GM06990 (cell line): ENCODE data around the gene TUBB4B.
"Not testable (repeated sequence)": the region's sequence is repeated elsewhere in the genome, so short reads cannot be mapped to it uniquely, and the experiment has no call there.

Source experiments
- DNase-seq: peaks from one replicate; pipeline ENCODE4 v3.0.0-alpha.2; 2011; ENCODE audit not compliant: insufficient read length; ENCODE audit errors: extremely low read depth
- H3K27me3 ChIP-seq: replicated peaks from 2 replicates; pipeline ENCODE4 v1.6.0; 2011; ENCODE audit warnings: low read length; ENCODE audit not compliant: control insufficient read depth, insufficient read depth
- H3K36me3 ChIP-seq: 2 replicates; pipeline ENCODE4 v1.5.1; 2011; ENCODE audit warnings: low read length; ENCODE audit not compliant: control insufficient read depth, insufficient read depth
- H3K4me3 ChIP-seq: replicated peaks from 2 replicates; pipeline ENCODE4 v1.5.1; 2011; ENCODE audit warnings: low read depth, mild to moderate bottlenecking, control low read depth, low read length
- TF ChIP-seq, protein P1 (sequence below): IDR thresholded peaks from 2 replicates; pipeline ENCODE4 v1.5.1; 2011; ENCODE audit warnings: low read length, control low read depth, mild to moderate bottlenecking, inconsistent platforms; ENCODE audit not compliant: insufficient read depth, poor library complexity, severe bottlenecking

The TUBB4B gene

GRCh38 chr9:137236238-137236935 lies 4.7 kb upstream of the TUBB4B start:
- no peaks in the 10 kb centered on the region; the same call in 1 of the 2 replicates for H3K27me3 ChIP-seq
- peak; percentile 85 for DNase-seq

DNA sequence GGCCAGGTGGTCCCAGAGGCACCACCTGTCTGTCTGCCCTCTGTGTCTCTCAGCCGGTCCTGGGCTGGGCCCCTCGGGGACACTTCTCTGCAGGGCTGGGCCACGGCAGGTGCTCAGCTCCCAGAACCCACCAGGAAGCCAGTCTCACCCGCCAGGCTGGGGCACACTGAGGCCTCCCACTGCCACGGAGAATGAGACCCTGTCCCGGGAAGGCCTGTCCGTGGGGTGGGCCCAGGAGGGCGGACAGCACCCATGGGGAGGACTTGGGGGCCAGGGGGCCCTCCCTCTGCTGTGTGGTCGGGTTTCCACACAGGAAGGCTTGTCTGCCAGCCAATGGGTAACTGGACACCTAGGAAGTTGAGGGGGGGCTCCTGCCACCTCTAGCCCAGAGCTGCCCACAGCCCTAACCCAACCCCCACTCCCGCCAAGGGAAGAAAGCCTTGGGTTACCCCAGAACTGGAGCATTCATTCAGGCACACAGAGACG lies 4.1 kb upstream of the TUBB4B start:
- no peak for DNase-seq
- peak overlapping the region; percentile 31; the same call in 1 of the 2 replicates for H3K4me3 ChIP-seq
- TF ChIP-seq, protein P1, sequence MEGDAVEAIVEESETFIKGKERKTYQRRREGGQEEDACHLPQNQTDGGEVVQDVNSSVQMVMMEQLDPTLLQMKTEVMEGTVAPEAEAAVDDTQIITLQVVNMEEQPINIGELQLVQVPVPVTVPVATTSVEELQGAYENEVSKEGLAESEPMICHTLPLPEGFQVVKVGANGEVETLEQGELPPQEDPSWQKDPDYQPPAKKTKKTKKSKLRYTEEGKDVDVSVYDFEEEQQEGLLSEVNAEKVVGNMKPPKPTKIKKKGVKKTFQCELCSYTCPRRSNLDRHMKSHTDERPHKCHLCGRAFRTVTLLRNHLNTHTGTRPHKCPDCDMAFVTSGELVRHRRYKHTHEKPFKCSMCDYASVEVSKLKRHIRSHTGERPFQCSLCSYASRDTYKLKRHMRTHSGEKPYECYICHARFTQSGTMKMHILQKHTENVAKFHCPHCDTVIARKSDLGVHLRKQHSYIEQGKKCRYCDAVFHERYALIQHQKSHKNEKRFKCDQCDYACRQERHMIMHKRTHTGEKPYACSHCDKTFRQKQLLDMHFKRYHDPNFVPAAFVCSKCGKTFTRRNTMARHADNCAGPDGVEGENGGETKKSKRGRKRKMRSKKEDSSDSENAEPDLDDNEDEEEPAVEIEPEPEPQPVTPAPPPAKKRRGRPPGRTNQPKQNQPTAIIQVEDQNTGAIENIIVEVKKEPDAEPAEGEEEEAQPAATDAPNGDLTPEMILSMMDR = no peak
- H3K27me3 ChIP-seq = no peaks in the 10 kb centered on the region; the same call in 1 of the 2 replicates
- H3K36me3 ChIP-seq = peaks cover under 1% of the 10 kb centered on the region

More at GRCh38 chr9:137236238-137236935, 4.7 kb upstream of the TUBB4B start:
- Histone ChIP-seq H3K36me3 (no peaks in the 10 kb centered on the region), H3K4me3 (peak overlapping the region; percentile 31; the same call in 1 of the 2 replicates)
- TF ChIP-seq, protein P1 = peak; percentile 99

DNA sequence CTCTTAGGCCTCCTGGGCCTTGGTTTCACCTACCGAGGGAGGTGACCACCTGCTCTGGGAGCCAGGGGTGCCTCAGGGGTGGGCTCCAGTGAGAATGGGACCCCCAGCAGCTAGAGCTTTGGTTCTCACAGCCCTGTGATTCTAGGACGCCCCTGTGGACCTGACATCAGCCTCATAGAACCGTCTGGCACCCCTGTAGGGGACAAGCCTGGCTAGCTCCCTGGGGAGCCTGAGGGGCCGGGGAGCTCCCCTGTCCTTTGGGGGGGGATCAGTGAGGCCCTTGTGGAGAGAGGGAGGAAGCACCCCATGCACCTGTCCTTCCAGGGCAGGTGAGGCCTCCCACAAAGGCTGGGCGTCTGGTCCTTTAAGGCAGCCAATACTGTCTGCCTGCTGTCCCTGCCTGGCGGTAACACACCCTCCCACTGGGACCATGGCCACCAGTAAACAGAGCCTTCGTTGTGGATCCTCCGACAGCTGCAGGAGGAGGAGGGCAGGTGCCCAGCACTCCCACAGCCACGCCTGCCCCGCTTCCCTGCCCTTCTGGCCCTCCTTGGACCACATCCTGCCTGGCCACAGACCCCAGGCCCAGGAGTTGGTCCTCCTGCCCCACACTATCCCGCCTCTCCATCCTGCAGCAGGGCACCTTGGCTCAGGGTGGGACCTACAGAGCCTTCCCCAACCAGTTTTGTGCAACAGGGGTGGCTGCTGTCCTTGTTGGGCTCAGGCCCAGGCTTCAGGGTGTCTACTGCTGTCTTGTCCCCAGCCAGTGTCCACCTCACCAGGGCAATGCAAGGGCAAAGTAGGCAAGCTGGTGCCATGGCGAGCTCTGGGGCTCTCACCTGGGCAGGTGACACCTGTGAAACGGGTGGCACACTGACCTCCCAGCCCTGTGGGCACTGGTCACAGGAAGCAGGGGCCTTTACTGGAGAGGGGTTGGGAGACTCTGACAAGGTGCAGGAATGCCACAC lies 3.0 kb upstream of the TUBB4B start:
- Histone ChIP-seq H3K27me3 (no peaks in the 10 kb centered on the region; the same call in 1 of the 2 replicates), H3K36me3 (peaks cover 10% of the 10 kb centered on the region), H3K4me3 (no peak overlapping the region)
- TF ChIP-seq, protein P1 = no peak
- DNase-seq = no peak

DNA sequence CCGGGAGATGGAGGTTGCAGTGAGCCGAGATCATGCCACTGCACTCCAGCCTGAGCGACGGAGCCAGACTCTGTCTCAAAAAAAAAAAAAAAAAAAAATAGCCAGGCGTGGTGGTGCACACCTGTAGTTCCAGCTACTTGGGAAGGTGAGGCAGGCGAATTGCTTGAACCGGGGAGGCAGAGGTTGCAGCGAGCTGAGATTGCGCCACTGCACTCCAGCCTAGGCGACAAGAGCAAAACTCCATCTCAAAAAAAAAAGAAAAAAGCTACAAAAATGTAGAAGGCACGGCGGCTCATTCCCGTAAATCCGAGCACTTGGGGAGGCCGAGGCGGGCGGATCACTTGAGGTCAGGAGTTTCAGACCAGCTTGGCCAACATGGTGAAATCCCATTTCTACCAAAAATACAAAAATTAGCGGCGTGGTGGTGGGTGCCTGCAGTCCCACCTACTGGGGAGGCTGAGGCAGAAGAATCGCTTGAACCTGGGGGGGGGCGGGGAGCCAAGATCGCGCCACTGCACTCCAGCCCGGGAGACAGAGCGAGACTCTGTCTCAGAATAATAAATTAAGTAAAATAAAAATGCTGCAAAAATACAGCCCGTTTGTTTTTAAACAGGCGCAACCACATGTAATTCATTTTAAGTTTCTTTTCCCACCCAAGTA lies 1.4 kb upstream of the TUBB4B start:
- peak overlapping the region; percentile 80 for H3K4me3 ChIP-seq
- DNase-seq, H3K27me3 ChIP-seq: not testable (repeated sequence)
- H3K36me3 ChIP-seq = peaks cover 18% of the 10 kb centered on the region

- DNase-seq = no peak
- H3K27me3 ChIP-seq = no peaks in the 10 kb centered on the region
- TF ChIP-seq, protein P1 = peak; percentile 18
- H3K36me3 ChIP-seq = peaks cover 18% of the 10 kb centered on the region
- H3K4me3 ChIP-seq = peak overlapping the region; percentile 80
Observed at GRCh38 chr9:137240318-137240840, 708 bp upstream of the TUBB4B start.
